Fibroblast of lung (primary cell): ENCODE measurements around the gene BRAF. TPM values are rescaled to one million over a fixed set of nuclear protein-coding genes. Genes with fewer than 3 reads are reported as not detected.
"Not testable (repeated sequence)": the region's sequence is repeated elsewhere in the genome, so short reads cannot be mapped to it uniquely, and the experiment has no call there.

ENCODE experiments used
- DNase-seq, 2 donors: peaks; one replicate each; pipeline versions ENCODE4 v3.0.0 to v3.0.0-alpha.2; 2010; ENCODE audit warnings: low read depth in 2 of 2
- H2AFZ ChIP-seq: 2 replicates; pipeline ENCODE4 v1.5.1; 2012; ENCODE audit warnings: low read length, control low read depth, inconsistent platforms
- H3K27ac ChIP-seq: 2 replicates; pipeline ENCODE4 v1.5.1; 2011; ENCODE audit warnings: low read length, control low read depth; ENCODE audit not compliant: insufficient read depth
- H3K27me3 ChIP-seq: 2 replicates; pipeline ENCODE4 v1.5.1; 2011; ENCODE audit warnings: mild to moderate bottlenecking, low read length; ENCODE audit not compliant: control insufficient read depth, insufficient read depth
- H3K36me3 ChIP-seq: 2 replicates; pipeline ENCODE4 v1.5.1; 2011; ENCODE audit warnings: low read length; ENCODE audit not compliant: control insufficient read depth, insufficient read depth
- H3K4me1 ChIP-seq: 2 replicates; pipeline ENCODE4 v1.5.1; 2011; ENCODE audit warnings: low read length; ENCODE audit not compliant: control insufficient read depth, insufficient read depth; ENCODE audit errors: extremely low read depth
- H3K4me2 ChIP-seq: 2 replicates; pipeline ENCODE4 v1.5.1; 2011; ENCODE audit warnings: low read length, control low read depth; ENCODE audit not compliant: insufficient read depth; ENCODE audit errors: extremely low read depth
- H3K4me3 ChIP-seq, 4 experiments: fragments of 200-600 bp in 1 of 4; sonication (generic) in 1 of 4; replicated peaks in 1 of 4; 2 replicates each; pipeline ENCODE4 v1.5.1; 2011 to 2016; ENCODE audit warnings: low read length in 4 of 4, low read depth in 3 of 4, mild to moderate bottlenecking in 3 of 4, control low read depth in 2 of 4, inconsistent platforms in 1 of 4, mixed read lengths in 1 of 4; ENCODE audit not compliant: insufficient read depth in 1 of 4; ENCODE audit errors: control extremely low read depth in 1 of 4
- H3K79me2 ChIP-seq: 2 replicates; pipeline ENCODE4 v1.5.1; 2012; ENCODE audit warnings: mild to moderate bottlenecking, low read length, inconsistent platforms; ENCODE audit not compliant: control insufficient read depth, insufficient read depth
- H3K9ac ChIP-seq: 2 replicates; pipeline ENCODE4 v1.5.1; 2011; ENCODE audit warnings: mild to moderate bottlenecking, low read length, control low read depth; ENCODE audit not compliant: insufficient read depth
- H3K9me3 ChIP-seq: 2 replicates; pipeline ENCODE4 v1.5.1; 2012; ENCODE audit warnings: low read depth, low read length; ENCODE audit not compliant: control insufficient read depth, insufficient read depth
- H4K20me1 ChIP-seq: 2 replicates; pipeline ENCODE4 v1.5.1; 2011; ENCODE audit warnings: low read length; ENCODE audit not compliant: control insufficient read depth, insufficient read depth; ENCODE audit errors: extremely low read depth
- EZH2 ChIP-seq: IDR thresholded peaks from 2 replicates; pipeline ENCODE4 v1.5.1; 2012; ENCODE audit warnings: low read length, control low read depth, mild to moderate bottlenecking; ENCODE audit errors: missing control alignments
- polyA plus RNA-seq, 2 donors: library from polyadenylated mRNA; depleted of rRNA in 1 of 2; stranded (reverse) in 1 of 2; unstranded in 1 of 2; fragments of >200 nt; gene quantifications; 2 replicates each; pipeline ENCODE4 v1.2.1, GENCODE V29; 2011 to 2012; ENCODE audit warnings: missing spikeins in 1 of 2
- total RNA-seq: library from RNA; depleted of rRNA; stranded (reverse); fragments of >200 nt; gene quantifications from 2 replicates; pipeline ENCODE4 v1.2.1, GENCODE V29; 2014
- TF ChIP-seq, protein P1 (sequence below), 2 donors: IDR thresholded peaks in 1 of 2; conservative IDR thresholded peaks in 1 of 2; 1 replicate in 1 of 2; 2 replicates in 1 of 2; pipeline ENCODE4 v1.5.1; 2011 to 2012; ENCODE audit warnings: low read length in 2 of 2, control low read depth in 1 of 2, inconsistent platforms in 1 of 2, low read depth in 1 of 2, mild to moderate bottlenecking in 1 of 2

The BRAF gene
- total and polyA plus RNA-seq, 2 donors (not counting 1 experiment from before 2014, with no cell fraction given): 21.1 to 23.1 TPM

DNA sequence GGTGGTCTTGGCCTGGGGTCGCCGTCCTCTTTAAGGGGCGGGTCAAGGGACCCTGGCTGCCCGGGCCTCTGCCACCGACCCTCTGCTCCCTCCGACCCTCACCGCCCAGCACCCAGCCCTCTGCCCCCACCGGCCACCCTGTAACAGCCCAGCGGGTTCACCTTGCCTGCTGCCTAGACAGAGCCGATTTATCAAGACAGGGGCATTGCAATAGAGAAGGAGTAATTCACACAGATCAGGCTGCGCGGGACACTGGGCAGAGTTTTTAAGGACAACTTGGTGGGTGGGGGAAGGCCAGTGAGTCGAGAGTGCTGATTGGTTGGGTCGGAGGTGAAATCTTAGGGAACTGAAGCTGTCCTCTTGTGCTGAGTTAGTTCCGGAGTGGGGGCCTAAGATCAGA is 252.8 kb downstream of the BRAF start:
- TF ChIP-seq EZH2: no peak
- TF ChIP-seq, protein P1, sequence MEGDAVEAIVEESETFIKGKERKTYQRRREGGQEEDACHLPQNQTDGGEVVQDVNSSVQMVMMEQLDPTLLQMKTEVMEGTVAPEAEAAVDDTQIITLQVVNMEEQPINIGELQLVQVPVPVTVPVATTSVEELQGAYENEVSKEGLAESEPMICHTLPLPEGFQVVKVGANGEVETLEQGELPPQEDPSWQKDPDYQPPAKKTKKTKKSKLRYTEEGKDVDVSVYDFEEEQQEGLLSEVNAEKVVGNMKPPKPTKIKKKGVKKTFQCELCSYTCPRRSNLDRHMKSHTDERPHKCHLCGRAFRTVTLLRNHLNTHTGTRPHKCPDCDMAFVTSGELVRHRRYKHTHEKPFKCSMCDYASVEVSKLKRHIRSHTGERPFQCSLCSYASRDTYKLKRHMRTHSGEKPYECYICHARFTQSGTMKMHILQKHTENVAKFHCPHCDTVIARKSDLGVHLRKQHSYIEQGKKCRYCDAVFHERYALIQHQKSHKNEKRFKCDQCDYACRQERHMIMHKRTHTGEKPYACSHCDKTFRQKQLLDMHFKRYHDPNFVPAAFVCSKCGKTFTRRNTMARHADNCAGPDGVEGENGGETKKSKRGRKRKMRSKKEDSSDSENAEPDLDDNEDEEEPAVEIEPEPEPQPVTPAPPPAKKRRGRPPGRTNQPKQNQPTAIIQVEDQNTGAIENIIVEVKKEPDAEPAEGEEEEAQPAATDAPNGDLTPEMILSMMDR (conservative IDR thresholded peaks at IDR 0.05 in 1 of 2, IDR thresholded peaks at IDR 0.05 in 1 of 2; ENCODE audit: low read depth in 1 of 2, low read length in 2 of 2): no peak
- Histone ChIP-seq H3K9me3 (no peaks in the 10 kb centered on the region), H3K4me1 (peaks cover 4% of the 10 kb centered on the region), H2AFZ (no peak overlapping the region), H3K4me3 (peak overlapping the region in 1 of 4 experiments; percentile 53), H3K27me3 (no peaks in the 10 kb centered on the region), H4K20me1 (no peaks in the 10 kb centered on the region), H3K27ac (no peak overlapping the region), H3K9ac (no peak overlapping the region), H3K79me2 (no peaks in the 10 kb centered on the region), H3K4me2 (no peak overlapping the region), H3K36me3 (no peaks in the 10 kb centered on the region)
- DNase-seq: no peak

DNA sequence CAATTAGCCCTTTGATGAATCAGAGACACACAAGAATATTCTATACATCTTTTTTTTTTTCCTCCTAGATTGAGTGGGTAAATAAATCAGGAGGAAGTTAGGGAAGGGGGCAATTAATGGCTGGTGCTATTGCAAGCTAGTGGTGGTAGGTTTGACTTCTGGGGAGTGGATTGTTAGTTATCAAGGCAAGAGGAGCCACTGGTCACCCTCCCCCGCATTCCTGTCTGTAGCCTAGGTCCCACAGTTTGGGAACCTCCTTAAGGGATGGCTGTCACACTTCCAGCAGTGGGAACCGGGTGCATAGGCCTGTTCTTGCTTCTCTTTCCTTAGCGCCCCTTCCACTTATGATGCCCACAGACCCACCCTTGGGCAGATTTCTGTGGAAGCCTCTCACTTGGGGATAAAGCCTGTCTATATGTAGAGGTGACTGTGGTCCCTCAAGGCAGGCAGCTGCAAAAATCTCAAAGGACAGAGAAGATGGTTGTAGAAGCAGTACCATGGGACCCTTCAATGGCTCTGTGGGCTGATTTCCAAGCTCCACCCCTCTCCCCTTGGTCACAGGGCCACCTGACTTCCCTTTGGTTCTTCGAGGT is 254.3 kb downstream of the BRAF start:
- Histone ChIP-seq H4K20me1 (no peaks in the 10 kb centered on the region), H3K79me2 (no peaks in the 10 kb centered on the region), H3K27me3 (peaks cover 2% of the 10 kb centered on the region), H3K4me3 (no peak overlapping the region), H3K4me2 (no peak overlapping the region), H2AFZ (no peak overlapping the region), H3K9me3 (no peaks in the 10 kb centered on the region), H3K9ac (no peak overlapping the region), H3K4me1 (peaks cover 4% of the 10 kb centered on the region), H3K36me3 (no peaks in the 10 kb centered on the region), H3K27ac (no peak overlapping the region)
- TF ChIP-seq EZH2: no peak
- TF ChIP-seq, protein P1 (conservative IDR thresholded peaks at IDR 0.05 in 1 of 2, IDR thresholded peaks at IDR 0.05 in 1 of 2; ENCODE audit: low read depth in 1 of 2, low read length in 2 of 2): no peak
- DNase-seq: no peak

DNA sequence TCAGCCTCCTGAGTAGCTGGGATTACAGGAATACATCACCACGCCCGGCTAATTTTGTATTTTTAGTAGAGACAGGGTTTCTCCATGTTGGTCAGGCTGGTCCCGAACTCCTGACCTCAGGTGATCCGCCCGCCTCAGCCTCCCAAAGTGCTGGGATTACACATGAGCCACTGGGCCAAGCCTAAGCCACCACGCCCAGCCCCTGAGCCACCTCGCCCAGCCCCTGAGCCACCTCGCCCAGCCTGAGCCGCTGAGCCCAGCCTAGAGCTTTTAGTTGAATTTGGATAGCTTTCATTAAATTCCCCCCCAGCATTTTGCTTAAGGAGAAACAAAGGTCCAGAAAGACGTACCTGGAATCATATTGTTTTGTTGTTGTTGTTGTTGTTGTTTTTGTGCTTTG is 254.9 kb downstream of the BRAF start:
- not testable (repeated sequence) for H3K4me3 ChIP-seq, H3K9me3 ChIP-seq, DNase-seq, H2AFZ ChIP-seq, H3K9ac ChIP-seq, H3K36me3 ChIP-seq, H3K27me3 ChIP-seq, H3K79me2 ChIP-seq, H3K27ac ChIP-seq, H4K20me1 ChIP-seq, H3K4me2 ChIP-seq, H3K4me1 ChIP-seq
